GM18873 (cell line): Measurements from ENCODE around the gene HACD4.

ENCODE experiments used
- ATAC-seq: cut with Tn5 transposase; IDR thresholded peaks from one replicate; pipeline ENCODE4 v1.9.1; 2021; ENCODE audit warnings: mild to moderate bottlenecking, moderate library complexity, moderate number of reproducible peaks; ENCODE audit not compliant: unreplicated experiment, low FRiP score

HACD4 gene

GRCh38 chr9:21031091-21031807 is at the start of gene HACD4:
Gene HACD4, minus strand, starts transcription at chr9:21031640. Its CDS starts 50 bp downstream, at chr9:21031590.
- peak; percentile 62 for ATAC-seq

GRCh38 chr9:21080793-21081192 is 49.4 kb upstream of the HACD4 start:
- ATAC-seq, result no peak

GRCh38 chr9:21078702-21079101 is 47.3 kb upstream of the HACD4 start:
- ATAC-seq, result no peak

- ATAC-seq, result no peak
Measured at GRCh38 chr9:21077781-21078180, 46.3 kb upstream of the HACD4 start, which contains the start of gene IFNB1. Gene IFNB1, minus strand, starts transcription at chr9:21077942. Its CDS starts 73 bp downstream, at chr9:21077869.

DNA sequence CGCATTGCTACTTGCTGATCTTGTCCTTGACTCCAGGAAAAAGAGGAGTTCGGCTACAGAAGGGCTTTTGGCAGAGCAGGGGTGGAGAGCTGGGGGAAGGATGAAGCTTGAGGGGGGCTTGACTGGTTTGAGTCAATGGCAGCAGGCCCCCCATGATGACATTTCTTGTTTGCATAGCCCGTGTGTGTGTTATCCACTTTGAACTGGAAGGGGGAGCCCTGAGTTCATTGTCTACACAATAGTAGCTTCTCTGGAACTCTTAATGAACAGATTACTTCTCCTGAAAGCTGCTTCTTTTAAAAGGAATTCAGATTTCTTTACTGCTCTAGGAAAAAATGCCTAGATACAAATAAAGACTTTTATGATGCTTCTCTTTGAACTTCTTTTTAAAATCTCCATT is 44.0 kb upstream of the HACD4 start:
- ATAC-seq, result no peak

- ATAC-seq, result no peak
Measured at GRCh38 chr9:21070906-21071305, 39.5 kb upstream of the HACD4 start.

- no peak for ATAC-seq
Measured at GRCh38 chr9:21070171-21070571, 38.7 kb upstream of the HACD4 start.

GRCh38 chr9:21060919-21061561 is 29.6 kb upstream of the HACD4 start:
- no peak for ATAC-seq

GRCh38 chr9:21056931-21057330 is 25.5 kb upstream of the HACD4 start:
- ATAC-seq, result no peak

DNA sequence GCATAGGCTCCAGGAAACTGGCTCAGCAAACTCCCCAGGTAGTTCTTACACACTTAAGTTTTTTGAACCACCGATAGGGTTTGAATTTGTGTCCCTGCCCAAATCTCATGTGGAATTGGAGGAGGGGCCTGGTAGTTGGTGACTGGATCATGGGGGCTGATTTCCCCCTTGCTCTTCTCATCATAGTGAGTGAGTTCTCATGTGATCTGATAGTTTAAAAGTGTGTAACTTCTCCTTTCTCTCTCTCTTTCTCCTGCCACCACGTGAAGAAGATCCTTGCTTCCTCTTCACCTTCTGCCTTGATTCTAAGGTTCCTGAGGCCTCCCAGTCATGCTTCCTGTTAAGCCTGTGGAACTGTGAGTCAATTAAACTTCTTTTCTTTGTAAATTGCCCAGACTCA is 22.4 kb upstream of the HACD4 start:
- ATAC-seq, result no peak

DNA sequence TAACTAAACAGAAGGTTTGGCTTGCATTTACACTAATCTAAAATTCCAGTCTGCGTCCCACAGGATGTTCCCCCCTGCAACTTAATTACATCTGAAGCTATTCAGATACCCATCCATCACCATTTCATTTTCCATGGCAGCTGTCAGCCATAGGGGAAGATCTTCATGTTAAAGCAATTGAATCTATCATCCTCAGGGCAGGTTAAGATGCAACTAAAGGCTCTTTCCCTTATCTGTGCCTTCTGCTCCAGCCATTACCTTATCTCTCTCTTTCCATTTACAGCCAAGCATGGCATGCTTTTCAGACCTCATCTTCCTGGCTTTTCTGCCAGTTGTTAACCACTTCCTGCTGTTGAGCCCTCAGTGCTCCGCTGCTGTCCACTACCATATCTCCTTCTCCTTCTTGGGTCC is 15.8 kb upstream of the HACD4 start:
- no peak for ATAC-seq

DNA sequence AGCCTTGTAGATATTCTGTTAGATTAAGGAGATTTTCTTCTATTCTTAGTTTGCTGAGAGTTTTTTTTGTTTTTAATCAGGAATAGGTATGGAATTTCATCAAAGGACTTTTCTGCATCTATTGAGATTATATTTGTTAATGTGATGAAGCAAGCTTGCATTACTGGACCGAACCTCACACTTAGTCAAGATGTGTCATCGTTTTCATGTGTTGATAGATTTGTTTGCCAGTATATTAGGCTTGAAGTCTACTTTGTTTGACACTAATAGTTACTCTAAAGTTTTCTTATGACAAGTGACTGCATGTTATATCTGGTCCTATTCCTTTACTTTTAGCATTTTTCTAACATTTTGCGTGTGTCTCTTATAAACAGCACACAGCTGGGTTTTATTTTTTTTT is 12.4 kb upstream of the HACD4 start:
- no peak for ATAC-seq

DNA sequence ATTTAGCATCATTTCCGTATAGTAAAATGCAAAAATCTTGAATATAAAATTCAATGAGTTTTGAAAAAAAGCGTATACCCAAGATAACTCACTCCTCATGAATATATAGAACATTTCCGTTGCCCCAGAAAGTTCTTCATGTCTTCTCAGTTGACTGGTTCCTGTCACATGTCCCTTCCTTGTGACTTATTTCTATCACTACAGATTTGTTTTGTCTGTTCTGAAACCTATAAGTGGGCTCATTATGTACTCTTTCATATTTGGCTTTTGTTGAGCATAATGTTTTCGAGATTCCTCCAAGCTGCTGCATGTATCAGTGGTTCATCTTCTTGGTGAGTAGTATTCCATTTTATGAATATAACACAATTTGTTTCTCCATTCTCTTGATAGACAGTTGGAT is 11.0 kb upstream of the HACD4 start:
- no peak for ATAC-seq

DNA sequence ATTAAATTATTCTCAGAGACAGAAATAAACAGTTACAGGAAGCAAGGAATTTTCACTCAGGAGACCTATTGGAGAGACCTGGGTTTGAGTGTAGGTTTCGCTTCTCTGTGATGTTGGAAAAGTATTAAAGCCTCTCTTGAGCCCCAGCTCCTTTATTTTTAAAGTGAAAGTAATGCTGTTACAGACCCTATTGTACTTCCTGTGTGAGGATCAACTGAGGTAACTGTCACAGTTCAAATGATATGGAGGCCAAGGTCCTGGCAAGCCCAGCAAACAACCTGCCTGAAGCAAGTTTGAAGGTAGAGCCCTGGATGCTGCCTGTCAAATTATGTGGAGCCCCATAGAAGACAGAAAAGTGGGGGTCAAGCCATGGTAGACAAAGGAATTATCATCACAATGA is 7.9 kb upstream of the HACD4 start:
- no peak for ATAC-seq

GRCh38 chr9:21037278-21037677 is 5.8 kb upstream of the HACD4 start:
- no peak for ATAC-seq

- no peak for ATAC-seq
Measured at GRCh38 chr9:21031808-21032183, 356 bp upstream of the HACD4 start.

DNA sequence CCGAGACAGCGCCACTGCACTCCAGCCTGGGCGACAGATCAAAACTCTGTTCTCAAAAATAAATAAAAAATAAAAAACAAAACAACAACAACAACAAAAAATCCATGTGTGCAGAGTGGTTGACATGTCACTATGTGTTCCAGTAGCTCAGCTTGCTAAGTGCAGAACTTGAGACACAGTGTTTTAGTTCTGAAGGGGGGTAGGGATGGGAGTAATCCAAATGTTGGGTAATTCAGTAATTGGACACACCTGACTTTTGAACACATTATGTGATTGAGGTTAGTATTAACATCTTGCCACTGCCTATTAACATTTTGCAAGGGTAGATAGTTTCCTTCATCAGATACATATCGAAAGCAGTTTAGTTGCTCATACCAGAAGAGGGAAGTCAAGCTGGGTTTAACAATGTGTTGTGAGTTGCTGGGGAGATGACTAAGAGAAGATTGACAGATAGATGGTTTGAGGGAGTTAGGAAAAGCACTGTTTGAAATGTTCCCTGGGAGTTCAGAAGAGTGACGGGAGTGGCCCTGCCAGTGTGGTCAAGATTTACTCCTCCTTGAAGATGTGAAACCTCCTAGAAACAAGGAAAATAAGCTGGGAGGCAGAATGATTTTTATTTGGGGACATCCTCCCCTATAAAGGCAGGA is 928 bp downstream of the HACD4 start:
- ATAC-seq, result peak; percentile 85

GRCh38 chr9:21029661-21030060 is 1.8 kb downstream of the HACD4 start:
- no peak for ATAC-seq

DNA sequence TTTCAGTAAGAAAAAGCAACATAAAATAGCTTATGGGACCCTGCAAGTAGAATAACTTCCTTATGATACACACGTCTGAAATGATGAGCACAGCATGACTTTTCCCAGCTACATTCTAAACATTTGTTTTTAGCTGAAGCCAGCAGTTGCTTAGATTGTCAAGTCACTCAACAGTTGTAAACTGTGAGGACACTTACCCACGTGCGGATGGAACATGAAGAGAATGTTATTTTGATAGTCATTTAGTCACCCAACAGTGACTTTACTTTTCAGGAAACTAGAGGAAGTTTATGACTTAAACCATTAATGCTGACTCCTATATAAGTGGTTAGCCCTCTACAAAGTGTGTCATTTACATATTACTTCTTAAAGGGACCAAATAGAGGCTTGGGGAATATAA is 3.0 kb downstream of the HACD4 start:
- no peak for ATAC-seq

- no peak for ATAC-seq
Measured at GRCh38 chr9:21027295-21027694, 4.1 kb downstream of the HACD4 start.

GRCh38 chr9:21023861-21024260 is 7.6 kb downstream of the HACD4 start:
- ATAC-seq, result no peak

- ATAC-seq, result no peak
Measured at GRCh38 chr9:21018177-21018576, 13.3 kb downstream of the HACD4 start.
